Left ventricle myocardium superior (tissue), 1 donor: ENCODE measurements around the gene ASCC2. TPM values are rescaled to one million over a fixed set of nuclear protein-coding genes. Genes with fewer than 3 reads are reported as not detected.
"Not testable (repeated sequence)": the region's sequence is repeated elsewhere in the genome, so short reads cannot be mapped to it uniquely, and the experiment has no call there.

ENCODE experiments used
- ATAC-seq: fragments of 200-7000 bp; cut with Tn5 transposase; one replicate; pipeline ENCODE4 v1.9.1; 2020; ENCODE audit warnings: mild to moderate bottlenecking, moderate library complexity
- DNase-seq: peaks from one replicate; pipeline ENCODE4 v3.0.0-alpha.2; 2020
- intact Hi-C: fragments of 100-400 bp; cut with micrococcal nuclease; formaldehyde crosslinking; loops from one replicate; pipeline ENCODE4 v1.11.0; 2022
- long read RNA-seq: library from polyadenylated mRNA; unstranded; transcript quantifications from one replicate; pipeline ENCODE4 v2.0.0, GENCODE V29; 2021
- total RNA-seq: library from RNA; stranded (reverse); fragmentation: NEBNext Ultra II Directional; extraction: Animal tissue kit (Norgen Biotek cat#: 25700); gene quantifications from one replicate; pipeline ENCODE4 v1.2.1, GENCODE V29; 2021
- donor health status: DM: no; HTN: yes; CAD: no; lungs with severe emphysema.

The ASCC2 gene, protein sequence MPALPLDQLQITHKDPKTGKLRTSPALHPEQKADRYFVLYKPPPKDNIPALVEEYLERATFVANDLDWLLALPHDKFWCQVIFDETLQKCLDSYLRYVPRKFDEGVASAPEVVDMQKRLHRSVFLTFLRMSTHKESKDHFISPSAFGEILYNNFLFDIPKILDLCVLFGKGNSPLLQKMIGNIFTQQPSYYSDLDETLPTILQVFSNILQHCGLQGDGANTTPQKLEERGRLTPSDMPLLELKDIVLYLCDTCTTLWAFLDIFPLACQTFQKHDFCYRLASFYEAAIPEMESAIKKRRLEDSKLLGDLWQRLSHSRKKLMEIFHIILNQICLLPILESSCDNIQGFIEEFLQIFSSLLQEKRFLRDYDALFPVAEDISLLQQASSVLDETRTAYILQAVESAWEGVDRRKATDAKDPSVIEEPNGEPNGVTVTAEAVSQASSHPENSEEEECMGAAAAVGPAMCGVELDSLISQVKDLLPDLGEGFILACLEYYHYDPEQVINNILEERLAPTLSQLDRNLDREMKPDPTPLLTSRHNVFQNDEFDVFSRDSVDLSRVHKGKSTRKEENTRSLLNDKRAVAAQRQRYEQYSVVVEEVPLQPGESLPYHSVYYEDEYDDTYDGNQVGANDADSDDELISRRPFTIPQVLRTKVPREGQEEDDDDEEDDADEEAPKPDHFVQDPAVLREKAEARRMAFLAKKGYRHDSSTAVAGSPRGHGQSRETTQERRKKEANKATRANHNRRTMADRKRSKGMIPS
- 31.5 TPM for total RNA-seq
- long read RNA-seq, transcript ASCC2-201 (20 exons, 2,793 nt), result major isoform, 42 of 120 reads
- long read RNA-seq, transcript ASCC2-202 (21 exons, 2,823 nt), result minor isoform, 8 of 120 reads
- long read RNA-seq, partial matches to known transcripts, result 26 of 120 reads
- long read RNA-seq, other reads (novel, unspliced or antisense), result 44 of 120 reads

DNA sequence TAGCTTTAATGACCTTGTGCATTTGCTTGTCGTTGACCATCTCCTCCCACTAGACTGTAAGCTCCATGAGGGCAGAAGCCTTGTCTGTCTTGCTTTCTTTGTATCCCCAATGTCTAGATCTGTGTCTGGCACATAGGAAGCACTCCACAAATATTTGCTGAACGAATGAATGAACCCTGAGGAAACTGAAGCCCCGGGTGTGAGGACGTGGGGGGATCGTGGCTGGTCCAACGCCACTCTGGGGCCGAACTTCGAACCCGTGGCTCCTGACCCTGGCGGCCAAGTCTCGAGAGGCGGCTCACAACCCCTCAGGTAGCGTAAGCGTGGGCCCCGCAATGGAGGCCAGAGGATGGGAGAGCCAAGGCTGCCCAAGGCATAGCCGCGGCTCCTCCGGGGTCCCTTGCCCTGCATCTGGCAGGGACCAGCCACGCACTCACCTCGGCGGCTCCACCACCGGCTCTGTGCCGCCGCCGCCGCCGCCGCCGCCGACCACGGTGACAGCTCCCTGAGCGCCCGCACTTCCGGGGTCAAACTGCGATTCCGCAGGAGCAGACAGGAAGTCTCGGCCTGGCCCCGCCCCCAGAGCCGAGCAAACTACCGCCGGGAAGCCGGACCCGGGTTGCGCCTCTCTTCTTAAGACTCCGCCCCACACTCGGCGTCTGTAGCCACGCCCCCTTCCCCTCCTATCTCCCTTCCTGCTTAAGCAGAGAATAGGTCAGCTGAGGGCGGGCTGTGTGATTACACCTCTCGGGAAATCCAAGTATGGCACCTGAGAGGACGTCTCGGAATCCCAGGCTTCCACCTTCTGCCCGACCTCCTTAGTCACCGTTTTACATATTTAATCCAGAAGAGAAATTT lies at the start of gene ASCC2:
Gene ASCC2 (minus strand): TSS at position 534 of the 858 bp plus-strand sequence. CDS start 5,949 bp downstream, outside the sequence.
- ATAC-seq (peak; percentile 99), DNase-seq (peak; percentile 100)
- intact Hi-C loops, result loop anchor here (5.0 kb wide), 1 partner anchor 71 kb away; the partner anchor contains the start of genes UQCR10 and ZMAT5

DNA sequence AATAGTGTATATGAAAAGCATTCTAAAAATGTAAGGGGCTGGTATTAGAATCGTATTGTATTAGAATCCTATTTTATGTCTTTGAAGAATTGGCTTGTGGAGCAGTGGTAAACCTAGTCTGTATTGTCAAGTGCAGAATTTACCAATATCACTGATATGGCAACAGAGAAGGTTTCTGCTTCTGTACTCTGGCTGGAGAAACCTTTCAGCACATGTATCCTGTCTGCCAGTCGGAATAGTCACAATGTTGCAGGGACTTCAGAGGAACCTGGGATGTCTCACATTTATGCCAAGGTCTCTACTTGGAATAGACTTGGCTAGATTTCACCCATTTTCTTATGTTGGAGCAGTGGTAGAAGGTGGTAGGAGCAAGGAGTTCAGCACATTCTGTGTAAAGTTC lies 49.3 kb upstream of the ASCC2 start:
- intact Hi-C loops, result no loop called here
- DNase-seq (no peak), ATAC-seq (no peak)

- intact Hi-C loops, result no loop called here
- DNase-seq (no peak), ATAC-seq (no peak)
These were observed 48.5 kb upstream of the ASCC2 start for GRCh38 chr22:29886596-29886995.

DNA sequence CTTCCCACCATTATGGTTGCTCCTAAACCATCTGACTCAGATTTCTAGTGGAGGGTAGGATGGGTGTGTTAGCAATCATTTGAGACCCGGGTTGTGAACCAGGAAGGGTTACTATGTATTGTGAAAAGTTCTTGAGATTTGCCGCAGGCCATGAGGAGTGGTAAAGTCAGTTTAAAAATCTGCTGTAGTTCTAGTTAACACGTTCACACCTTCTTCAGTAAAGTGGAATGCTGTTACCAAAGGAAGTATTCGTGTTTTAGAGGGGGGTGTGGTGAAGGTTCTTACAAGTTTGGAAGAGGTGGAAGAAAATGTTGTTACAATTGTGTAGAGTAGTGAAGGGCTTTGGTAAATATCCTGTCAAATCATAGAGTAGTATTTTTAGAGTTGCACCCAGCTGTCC lies 47.5 kb upstream of the ASCC2 start:
- ATAC-seq (no peak), DNase-seq (no peak)
- intact Hi-C loops, result no loop called here

GRCh38 chr22:29883775-29884097 lies 45.7 kb upstream of the ASCC2 start:
- intact Hi-C loops, result no loop called here
- ATAC-seq (no peak), DNase-seq (no peak)

GRCh38 chr22:29883045-29883774 lies 45.1 kb upstream of the ASCC2 start, which contains the start of gene MTMR3:
MTMR3 (plus strand) TSS chr22:29883174; CDS start chr22:29971060, 87,886 bp downstream.
- peak; percentile 97 for DNase-seq
- intact Hi-C loops, result no loop called here
- ATAC-seq, result peak; percentile 93

DNA sequence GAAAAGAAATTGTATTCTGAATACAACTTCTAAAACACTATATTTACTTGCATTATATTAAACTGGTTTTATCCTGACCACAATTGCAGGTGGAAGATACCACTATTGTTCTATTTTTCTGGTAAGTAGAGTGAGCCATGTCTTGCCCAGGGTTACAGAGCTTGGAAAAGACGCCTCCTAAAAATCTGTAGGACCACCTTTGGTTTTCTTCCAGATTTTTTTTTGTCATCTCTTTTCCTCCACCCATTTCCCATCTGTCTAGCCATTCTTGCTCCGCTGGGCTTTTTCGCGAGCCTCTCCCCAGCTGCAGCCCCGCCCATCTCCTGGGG lies 44.6 kb upstream of the ASCC2 start:
- intact Hi-C loops, result no loop called here
- DNase-seq (no peak), ATAC-seq (no peak)

GRCh38 chr22:29879753-29880152 lies 41.7 kb upstream of the ASCC2 start:
- intact Hi-C loops, result no loop called here
- ATAC-seq (no peak), DNase-seq (no peak)

- intact Hi-C loops, result no loop called here
- no peak for ATAC-seq
- DNase-seq, result no peak
These were observed 39.5 kb upstream of the ASCC2 start for GRCh38 chr22:29877620-29878019.

DNA sequence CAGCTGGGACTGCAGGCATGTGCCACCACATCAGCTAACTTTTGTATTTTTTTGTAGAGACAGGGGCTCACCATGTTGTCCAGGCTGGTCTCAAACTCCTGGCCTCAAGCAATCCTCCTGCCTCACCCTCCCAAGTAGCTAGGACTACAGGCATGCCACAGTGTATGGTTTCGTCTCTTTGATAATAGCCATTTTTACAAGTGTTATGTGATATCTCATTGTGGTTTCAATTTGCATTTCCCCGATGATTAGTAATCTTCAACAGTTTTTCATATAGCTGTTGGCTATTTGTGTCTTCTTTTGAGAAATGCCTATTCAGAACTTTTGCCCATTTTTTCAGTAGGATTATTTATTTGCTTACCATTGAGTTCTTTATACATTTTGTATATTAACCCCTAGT lies 35.9 kb upstream of the ASCC2 start:
- intact Hi-C loops, result no loop called here
- no peak for ATAC-seq
- DNase-seq, result no peak

- DNase-seq (no peak), ATAC-seq (peak; percentile 18)
- intact Hi-C loops, result no loop called here
These were observed 34.9 kb upstream of the ASCC2 start for GRCh38 chr22:29872989-29873388.

- DNase-seq (peak; percentile 48), ATAC-seq (peak; percentile 94)
- intact Hi-C loops, result no loop called here
These were observed 34.2 kb upstream of the ASCC2 start for GRCh38 chr22:29872144-29872893.

GRCh38 chr22:29871684-29872083 lies 33.6 kb upstream of the ASCC2 start:
- no peak for DNase-seq
- ATAC-seq, result no peak
- intact Hi-C loops, result no loop called here

DNA sequence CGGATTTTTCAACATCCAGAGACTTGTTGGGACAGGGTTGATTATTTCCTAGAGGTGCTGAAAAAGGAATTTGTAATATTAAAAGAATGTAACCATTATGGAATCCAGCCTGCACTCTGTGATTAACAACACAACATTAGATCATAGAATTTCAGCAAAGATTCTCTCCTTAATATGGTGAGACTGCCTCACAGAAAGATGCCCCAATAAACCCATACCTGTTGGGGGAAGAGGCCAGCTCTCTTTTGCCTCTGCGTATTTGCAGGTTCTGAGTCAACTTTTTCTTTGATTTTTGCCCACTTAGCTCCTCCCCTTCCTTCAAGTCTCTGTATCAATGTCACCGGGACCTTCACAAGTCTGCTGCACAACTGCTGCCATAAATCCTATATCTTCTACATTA lies 32.5 kb upstream of the ASCC2 start:
- intact Hi-C loops, result no loop called here
- ATAC-seq, result no peak
- DNase-seq, result no peak

DNA sequence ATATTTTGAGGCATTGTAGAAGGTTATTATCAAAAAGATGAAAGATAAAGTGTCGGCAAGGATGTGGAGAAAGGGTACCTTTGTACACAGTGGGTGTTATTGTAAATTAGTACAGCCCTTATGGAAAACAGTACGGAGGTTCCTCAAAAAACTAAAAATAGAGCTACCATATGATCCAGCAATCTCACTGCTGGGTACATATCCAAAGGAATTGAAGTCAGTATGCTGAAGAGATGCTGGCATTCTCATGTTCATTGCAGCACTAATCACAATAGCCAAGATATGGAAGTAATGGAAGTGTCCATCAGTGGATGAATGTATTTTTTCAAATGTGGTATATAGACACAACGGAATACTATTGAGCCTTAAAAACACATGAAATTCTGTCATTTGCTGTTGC lies 29.8 kb upstream of the ASCC2 start:
- peak; percentile 18 for ATAC-seq
- intact Hi-C loops, result no loop called here
- DNase-seq, result no peak

DNA sequence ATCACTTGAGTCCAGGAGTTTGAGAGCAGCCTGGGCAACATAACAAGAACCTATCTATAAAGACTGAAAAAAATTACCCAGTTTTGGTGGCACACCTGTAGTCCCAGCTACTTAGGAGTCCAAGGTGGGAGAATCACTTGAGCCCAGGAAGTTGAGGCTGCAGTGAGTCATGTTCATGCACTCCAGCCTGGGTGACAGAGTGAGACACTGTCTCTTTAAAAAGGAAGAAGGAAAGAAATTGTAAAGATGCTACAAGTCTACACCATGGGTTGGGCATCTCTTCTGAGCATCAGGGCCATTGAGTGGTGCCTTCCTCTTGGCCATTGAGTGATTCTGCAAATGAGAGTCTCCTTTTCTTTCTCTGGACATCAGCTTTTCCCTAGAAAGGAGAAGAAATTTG lies 29.2 kb upstream of the ASCC2 start:
- no peak for DNase-seq
- intact Hi-C loops, result no loop called here
- ATAC-seq, result no peak

GRCh38 chr22:29865572-29865971 lies 27.5 kb upstream of the ASCC2 start:
- intact Hi-C loops, ATAC-seq, DNase-seq: not testable (repeated sequence)

DNA sequence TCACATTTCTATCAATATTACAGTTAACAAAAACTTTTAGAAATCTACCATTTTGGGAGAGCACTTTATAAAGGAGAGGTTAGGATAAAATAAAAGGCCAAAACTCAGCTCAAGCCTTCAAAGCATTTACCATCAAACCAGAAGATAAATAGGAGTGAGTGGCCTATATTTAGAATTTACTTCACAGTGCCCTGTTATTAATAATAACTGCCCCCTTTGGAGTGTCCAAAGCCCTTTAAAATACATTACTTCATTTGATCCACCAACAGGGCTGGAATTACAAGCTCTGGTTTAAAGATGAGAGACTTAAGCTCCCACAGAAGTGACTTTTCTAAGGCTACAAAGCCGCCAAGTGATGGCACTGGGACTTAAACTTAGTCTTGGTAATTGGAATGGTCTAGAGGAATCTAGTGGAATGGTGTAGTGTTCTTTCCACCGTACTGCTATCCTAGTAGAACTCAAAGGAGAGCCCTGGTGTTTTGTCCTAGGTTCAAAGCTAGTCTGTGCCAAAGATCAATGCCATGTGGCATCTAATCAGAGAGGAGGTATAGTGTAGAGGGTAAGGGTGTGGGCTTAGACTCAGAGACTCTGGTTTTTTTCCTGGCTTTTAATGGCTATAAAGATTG lies 23.7 kb upstream of the ASCC2 start:
- intact Hi-C loops, result no loop called here
- ATAC-seq, result peak; percentile 85
- no peak for DNase-seq
